ENCODE measurements around the gene MFSD6L.

Gene MFSD6L, protein sequence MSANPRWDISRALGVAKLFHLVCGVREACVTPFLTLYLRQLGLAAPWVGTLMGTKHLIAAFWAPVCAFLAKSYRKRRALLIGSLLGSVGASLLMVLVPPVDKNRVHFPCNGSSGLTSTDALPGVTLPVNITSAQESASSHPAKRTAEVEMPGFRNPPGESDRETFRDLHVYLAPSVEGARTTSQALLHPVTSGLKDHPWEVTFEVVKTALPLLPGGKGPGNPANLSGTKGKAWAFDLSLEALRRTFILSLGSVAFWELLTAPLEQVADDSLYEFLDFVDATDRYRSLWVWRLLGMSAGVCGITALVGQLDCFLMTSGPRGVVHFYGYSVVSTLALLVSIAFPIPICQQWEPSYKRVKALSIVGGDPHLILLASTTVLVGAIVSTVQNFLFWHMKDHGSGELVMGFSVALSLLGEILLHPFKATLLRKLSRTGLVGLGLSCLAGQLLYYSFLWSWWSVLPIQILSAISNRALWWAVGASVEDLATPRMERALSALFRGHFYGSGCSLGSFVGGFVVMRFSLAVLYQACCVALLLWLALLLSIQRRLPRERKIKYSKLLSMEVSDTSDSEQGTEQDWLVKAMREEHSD

DNA sequence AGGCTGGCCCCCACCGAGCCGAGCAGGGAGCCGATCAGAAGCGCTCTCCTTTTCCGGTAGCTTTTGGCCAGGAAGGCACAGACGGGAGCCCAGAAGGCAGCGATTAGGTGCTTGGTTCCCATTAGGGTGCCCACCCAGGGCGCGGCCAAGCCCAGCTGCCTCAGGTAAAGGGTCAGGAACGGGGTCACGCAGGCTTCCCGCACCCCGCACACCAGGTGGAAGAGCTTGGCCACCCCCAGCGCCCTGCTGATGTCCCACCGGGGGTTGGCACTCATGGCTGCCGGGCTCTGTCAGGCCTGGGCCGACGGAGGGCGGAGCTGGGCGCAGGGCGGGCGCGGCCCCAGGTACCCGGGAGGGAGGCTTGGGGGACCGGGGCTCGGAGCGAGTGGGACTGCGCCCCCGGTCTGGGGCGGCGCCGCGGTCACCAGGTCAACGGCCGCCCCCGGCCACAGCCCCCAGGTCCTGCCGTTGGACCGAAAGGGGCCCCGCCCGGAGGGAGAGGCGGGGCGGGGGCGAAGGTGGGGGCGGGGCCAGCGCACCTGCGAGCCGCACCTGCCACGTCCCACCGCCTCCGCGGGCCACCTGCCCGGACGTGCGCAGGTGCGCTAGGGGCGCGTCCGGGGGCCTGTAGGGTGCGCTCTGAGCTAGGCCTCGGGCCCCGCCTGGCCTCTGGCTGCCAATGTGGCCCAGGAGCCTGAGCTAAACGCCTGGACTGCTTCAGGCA is at the start of gene MFSD6L:
Gene MFSD6L (minus strand): TSS at position 520 of the 724 bp plus-strand sequence. CDS start 245 bp downstream, at position 275.
- Histone ChIP-seq H3K9ac (ENCODE audit: low read length) (no peak within 1 kb of the TSS), H3K27ac (ENCODE audit: low read depth, low read length, poor library complexity, severe bottlenecking) (no peak within 1 kb of the TSS), H3K4me3 (ENCODE audit: low read depth, low read length, poor library complexity, severe bottlenecking) (no peak within 1 kb of the TSS)

GRCh38 chr17:8847891-8848290 is 48.7 kb upstream of the MFSD6L start:
- Histone ChIP-seq H3K4me3 (ENCODE audit: low read depth, low read length, poor library complexity, severe bottlenecking) (no peak overlapping the region), H4K20me1 (ENCODE audit: insufficient read depth, low read length) (no peaks in the 10 kb centered on the region), H3K27me3 (ENCODE audit: insufficient read depth, low read length) (no peaks in the 10 kb centered on the region), H3K36me3 (ENCODE audit: insufficient read depth, low read length) (no peaks in the 10 kb centered on the region), H3K9me2 (ENCODE audit: low read depth, low read length) (no peaks in the 10 kb centered on the region), H3K9ac (ENCODE audit: low read length) (no peak overlapping the region), H3K9me3 (ENCODE audit: low read length) (no peaks in the 10 kb centered on the region), H3K27ac (ENCODE audit: low read depth, low read length, poor library complexity, severe bottlenecking) (no peak overlapping the region), H2AFZ (ENCODE audit: low read length) (no peak overlapping the region), H3K79me2 (ENCODE audit: insufficient read depth, low read length) (no peaks in the 10 kb centered on the region), H3K4me2 (ENCODE audit: low read length) (no peak overlapping the region), H3F3A (ENCODE audit: insufficient read depth, low read length) (no peaks in the 10 kb centered on the region), H3K4me1 (ENCODE audit: insufficient read depth, low read length, severe bottlenecking) (no peaks in the 10 kb centered on the region)
- TF ChIP-seq, protein P1, sequence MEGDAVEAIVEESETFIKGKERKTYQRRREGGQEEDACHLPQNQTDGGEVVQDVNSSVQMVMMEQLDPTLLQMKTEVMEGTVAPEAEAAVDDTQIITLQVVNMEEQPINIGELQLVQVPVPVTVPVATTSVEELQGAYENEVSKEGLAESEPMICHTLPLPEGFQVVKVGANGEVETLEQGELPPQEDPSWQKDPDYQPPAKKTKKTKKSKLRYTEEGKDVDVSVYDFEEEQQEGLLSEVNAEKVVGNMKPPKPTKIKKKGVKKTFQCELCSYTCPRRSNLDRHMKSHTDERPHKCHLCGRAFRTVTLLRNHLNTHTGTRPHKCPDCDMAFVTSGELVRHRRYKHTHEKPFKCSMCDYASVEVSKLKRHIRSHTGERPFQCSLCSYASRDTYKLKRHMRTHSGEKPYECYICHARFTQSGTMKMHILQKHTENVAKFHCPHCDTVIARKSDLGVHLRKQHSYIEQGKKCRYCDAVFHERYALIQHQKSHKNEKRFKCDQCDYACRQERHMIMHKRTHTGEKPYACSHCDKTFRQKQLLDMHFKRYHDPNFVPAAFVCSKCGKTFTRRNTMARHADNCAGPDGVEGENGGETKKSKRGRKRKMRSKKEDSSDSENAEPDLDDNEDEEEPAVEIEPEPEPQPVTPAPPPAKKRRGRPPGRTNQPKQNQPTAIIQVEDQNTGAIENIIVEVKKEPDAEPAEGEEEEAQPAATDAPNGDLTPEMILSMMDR (IDR thresholded peaks at IDR 0.05; ENCODE audit: low read length) = no peak
- no peak for TF ChIP-seq EZH2 (IDR thresholded peaks at IDR 0.05; ENCODE audit: borderline replicate concordance, low read length)

More for the DNA sequence above, at the start of gene MFSD6L:
- Histone ChIP-seq H3K4me1 (ENCODE audit: insufficient read depth, low read length, severe bottlenecking) (no peaks in the 10 kb centered on the region), H3K9me2 (ENCODE audit: low read depth, low read length) (no peaks in the 10 kb centered on the region), H3F3A (ENCODE audit: insufficient read depth, low read length) (no peaks in the 10 kb centered on the region), H4K20me1 (ENCODE audit: insufficient read depth, low read length) (no peaks in the 10 kb centered on the region), H3K36me3 (ENCODE audit: insufficient read depth, low read length) (no peaks in the 10 kb centered on the region), H3K27me3 (ENCODE audit: insufficient read depth, low read length) (no peaks in the 10 kb centered on the region), H3K9me3 (ENCODE audit: low read length) (no peaks in the 10 kb centered on the region), H3K4me2 (ENCODE audit: low read length) (no peak within 1 kb of the TSS), H2AFZ (ENCODE audit: low read length) (no peak within 1 kb of the TSS), H3K79me2 (ENCODE audit: insufficient read depth, low read length) (no peaks in the 10 kb centered on the region)
- TF ChIP-seq EZH2 (IDR thresholded peaks at IDR 0.05; ENCODE audit: borderline replicate concordance, low read length) = no peak
- TF ChIP-seq, protein P1 (IDR thresholded peaks at IDR 0.05; ENCODE audit: low read length) = no peak

GRCh38 chr17:8846768-8847211 is 47.6 kb upstream of the MFSD6L start:
- H3K27ac ChIP-seq (ENCODE audit: low read depth, low read length, poor library complexity, severe bottlenecking) = no peak overlapping the region
- no peaks in the 10 kb centered on the region for H3K36me3 ChIP-seq (ENCODE audit: insufficient read depth, low read length)
- H3K9me3 ChIP-seq (ENCODE audit: low read length) = no peaks in the 10 kb centered on the region
- no peak overlapping the region for H3K4me2 ChIP-seq (ENCODE audit: low read length)
- H3K27me3 ChIP-seq (ENCODE audit: insufficient read depth, low read length) = no peaks in the 10 kb centered on the region
- H4K20me1 ChIP-seq (ENCODE audit: insufficient read depth, low read length) = no peaks in the 10 kb centered on the region
- H3K79me2 ChIP-seq (ENCODE audit: insufficient read depth, low read length) = no peaks in the 10 kb centered on the region
- H3F3A ChIP-seq (ENCODE audit: insufficient read depth, low read length) = no peaks in the 10 kb centered on the region
- H3K9me2 ChIP-seq (ENCODE audit: low read depth, low read length) = no peaks in the 10 kb centered on the region
- H3K4me1 ChIP-seq (ENCODE audit: insufficient read depth, low read length, severe bottlenecking) = no peaks in the 10 kb centered on the region
- no peak overlapping the region for H3K9ac ChIP-seq (ENCODE audit: low read length)
- H3K4me3 ChIP-seq (ENCODE audit: low read depth, low read length, poor library complexity, severe bottlenecking) = no peak overlapping the region
- no peak overlapping the region for H2AFZ ChIP-seq (ENCODE audit: low read length)
- TF ChIP-seq, protein P1 (IDR thresholded peaks at IDR 0.05; ENCODE audit: low read length) = no peak
- TF ChIP-seq EZH2 (IDR thresholded peaks at IDR 0.05; ENCODE audit: borderline replicate concordance, low read length) = no peak
